Hippocampal formation (tissue), 2 donors: ENCODE results near the gene GRIN2A.

Experiments used
- DNase-seq, 2 donors: peaks; one replicate each; lab custom pipeline; 2025; lab: John Stamatoyannopoulos, UW

Gene GRIN2A

GRCh38 chr16:10033556-10033955 lies 148.7 kb downstream of the GRIN2A start:
- no peak for DNase-seq

- no peak for DNase-seq
Observed at GRCh38 chr16:10031955-10032354, 150.3 kb downstream of the GRIN2A start.

DNA sequence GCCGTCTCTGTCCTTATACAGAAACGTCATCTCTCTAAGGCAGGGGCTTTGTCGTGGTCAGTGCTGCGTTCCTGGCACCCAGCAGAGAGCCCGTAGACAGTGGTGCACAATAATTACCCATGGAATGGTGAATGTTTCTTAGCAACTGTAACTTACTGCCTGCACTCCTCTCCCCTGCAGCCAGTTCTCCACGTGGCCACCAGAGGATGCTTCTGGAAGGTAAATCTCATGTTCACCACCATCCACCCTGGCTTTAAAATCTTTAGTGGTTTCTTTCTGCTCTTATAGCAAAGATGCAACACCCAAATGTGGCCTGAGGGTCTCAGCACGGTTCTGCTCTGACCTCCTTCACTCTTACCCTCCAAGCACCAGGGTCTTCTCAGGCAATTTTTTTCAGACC lies 150.8 kb downstream of the GRIN2A start:
- no peak for DNase-seq

- no peak for DNase-seq
Observed at GRCh38 chr16:10028644-10029043, 153.6 kb downstream of the GRIN2A start.

DNA sequence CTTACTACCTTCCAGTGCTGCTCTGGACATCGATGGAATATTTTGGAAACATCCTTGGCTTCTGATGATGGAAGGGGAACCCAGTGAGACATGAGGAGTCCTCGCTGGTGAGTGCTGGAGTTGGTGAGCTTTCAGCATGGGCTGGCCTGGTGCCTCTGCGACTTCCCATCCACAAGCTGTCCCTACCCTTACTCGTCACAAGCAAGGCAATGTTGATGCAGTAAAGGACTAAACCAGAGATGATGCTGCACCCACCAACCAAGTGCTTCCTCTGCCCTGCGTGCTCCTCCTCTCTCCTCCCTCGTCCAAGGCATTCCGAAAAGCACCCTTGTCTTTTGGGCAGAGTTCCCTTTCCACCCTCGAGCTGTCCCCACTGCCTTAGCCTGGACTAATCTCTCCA lies 154.7 kb downstream of the GRIN2A start:
- no peak for DNase-seq

DNA sequence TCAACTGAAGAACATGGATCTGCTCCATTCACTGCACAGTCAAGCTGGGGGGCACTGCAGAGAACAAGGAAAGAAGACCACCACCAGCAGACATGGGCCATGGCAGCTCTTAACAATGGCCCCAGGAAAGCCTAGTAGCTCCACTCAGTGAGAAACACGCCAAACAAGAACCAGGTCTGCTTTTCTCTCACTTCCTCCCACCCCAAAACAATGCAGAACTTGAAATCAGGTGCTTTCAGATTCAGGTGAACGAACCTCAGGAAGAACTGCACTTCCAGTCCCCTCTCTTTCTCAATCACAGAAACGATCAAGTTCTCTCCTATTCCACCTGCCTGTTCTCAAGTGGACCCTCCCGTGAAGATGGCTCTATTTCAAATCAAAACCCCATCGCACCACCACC lies 155.6 kb downstream of the GRIN2A start:
- no peak for DNase-seq

DNA sequence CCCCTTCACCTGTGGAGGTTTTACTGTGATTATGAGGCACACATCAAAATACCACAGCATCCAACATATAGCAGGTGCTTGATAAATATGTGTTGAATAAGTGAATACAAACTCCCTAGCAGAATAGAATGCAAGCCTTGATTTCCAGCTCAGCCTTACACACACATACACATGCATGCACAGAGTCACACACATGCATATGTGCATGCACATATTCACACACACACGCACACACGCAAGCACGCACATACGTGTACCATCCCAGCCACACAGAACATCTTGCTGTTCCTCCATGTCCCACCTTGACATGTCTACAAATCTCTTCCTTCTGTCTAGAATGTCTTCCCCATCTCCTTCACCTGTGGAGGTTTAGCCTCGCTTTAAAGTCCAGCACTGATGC lies 160.1 kb downstream of the GRIN2A start:
- DNase-seq: no peak

DNA sequence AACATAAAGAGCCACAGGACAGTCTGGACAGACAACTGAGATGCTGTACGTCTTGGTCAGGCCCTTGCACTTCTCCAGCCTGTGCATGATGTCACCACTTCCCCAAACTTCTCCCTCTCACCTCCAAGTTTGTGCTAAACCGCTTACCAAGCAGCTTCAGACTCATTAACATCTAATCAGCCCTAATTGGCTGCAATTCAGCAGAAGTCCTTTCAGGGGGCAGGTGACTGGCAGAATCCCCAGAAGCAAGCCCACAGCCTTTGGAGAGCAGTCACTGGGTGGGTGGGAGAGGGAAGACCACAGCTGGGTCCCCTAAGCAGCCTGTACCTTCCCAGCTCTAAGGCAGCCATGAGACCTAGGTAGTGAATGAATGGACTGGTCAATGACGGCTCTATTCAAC lies 161.4 kb downstream of the GRIN2A start:
- no peak for DNase-seq

DNA sequence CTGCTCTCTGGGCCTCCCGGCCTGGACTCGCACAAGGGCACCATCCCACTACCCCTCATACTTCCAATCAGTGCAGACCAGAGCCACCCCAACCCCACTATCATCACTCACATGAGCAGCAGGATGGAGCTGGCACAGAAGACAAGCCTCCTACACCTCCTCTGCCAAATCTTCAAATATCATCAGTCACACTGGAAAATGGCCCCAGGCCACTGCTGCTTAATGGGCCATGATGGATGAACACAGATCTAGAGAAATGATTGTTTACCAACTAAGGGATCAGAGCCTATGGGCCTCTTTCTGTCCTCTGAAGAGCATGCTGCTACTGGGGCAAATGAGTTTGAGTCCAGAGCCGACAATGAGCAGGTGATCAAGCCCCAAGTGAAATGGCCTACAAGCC lies 165.5 kb downstream of the GRIN2A start:
- no peak for DNase-seq

DNA sequence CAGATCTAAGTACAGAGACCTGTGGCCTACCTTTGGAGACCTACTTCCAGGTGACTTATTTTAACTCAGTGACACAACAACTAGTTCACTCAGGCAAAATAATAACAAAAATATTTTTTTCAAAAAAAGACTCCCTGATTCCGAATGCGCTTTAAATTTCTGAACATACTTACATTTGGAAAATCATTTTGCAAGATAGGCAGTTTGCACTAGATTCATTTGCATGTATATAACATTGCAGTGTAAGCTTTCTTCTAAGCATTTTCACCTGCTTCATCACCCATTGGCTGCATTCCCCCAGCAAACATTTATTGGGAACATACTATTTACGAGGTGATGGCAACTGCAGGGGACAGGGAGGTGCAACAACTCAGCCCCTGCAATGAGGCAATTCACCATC lies 166.8 kb downstream of the GRIN2A start:
- no peak for DNase-seq

DNA sequence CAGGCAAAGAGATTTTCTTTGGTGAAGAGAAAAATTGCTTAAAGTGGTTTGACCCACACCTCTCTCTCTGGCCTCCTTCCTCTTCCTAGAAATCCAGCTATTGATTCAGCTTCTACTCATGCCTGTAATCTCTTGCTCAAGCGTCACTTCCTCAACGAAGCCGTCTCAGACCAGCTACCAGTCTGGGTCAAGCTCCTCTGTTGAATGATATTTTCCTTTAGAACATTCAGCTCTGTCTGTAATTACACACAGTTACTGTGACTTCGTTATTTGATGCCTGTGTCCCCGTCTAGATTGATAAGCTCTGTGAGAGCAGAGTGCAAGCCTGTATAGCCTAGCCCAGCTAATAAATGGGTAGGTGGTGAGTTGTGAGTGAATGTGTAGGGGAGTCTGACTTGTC lies 168.5 kb downstream of the GRIN2A start:
- no peak for DNase-seq

- DNase-seq: peak in 1 of 2 donors; percentile 54
Observed at GRCh38 chr16:10013364-10013763, 168.9 kb downstream of the GRIN2A start.

DNA sequence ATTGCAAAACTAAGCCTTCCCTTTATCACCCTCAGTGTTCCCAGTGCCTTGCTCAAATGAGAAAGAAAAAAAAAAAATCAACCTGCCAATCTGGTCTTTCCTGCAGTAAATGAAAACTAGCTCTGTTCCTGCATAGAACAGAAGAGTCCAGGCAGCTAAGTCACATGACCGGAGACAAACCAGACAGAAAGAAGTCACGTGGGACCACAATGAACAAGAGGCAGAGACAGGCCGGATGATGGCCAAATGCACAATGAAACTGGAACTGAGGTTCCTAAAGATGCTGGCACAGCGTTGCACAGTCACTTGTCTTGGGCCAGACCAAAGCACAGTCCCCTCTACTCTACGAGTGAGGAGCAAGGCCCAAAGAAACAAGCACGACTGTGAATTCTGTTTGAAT lies 172.5 kb downstream of the GRIN2A start:
- peak; percentile 30 to 70 for DNase-seq

GRCh38 chr16:10003486-10003885 lies 178.7 kb downstream of the GRIN2A start:
- DNase-seq: peak in 1 of 2 donors; percentile 33

- DNase-seq: no peak
Observed at GRCh38 chr16:10001258-10001775, 180.9 kb downstream of the GRIN2A start.

- DNase-seq: no peak
Observed at GRCh38 chr16:9996221-9996620, 186.0 kb downstream of the GRIN2A start.

DNA sequence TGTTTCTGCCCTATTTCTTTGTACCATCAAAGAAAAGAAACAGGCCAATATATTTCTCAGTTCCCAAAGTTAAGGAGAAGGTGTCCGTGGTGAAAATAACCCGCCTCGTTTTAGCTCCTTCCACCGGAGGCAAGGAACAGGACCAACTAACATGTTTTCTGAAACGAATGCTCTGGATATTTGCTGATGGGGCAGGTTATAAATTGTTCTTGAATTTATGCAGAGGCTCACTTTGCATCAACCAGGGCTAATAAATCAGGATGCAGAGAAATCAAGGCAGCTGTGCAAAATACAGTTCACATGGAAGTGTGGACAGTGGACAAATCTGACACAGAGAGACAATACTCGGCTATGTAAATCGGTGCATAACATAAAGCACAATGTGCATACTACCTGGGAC lies 189.8 kb downstream of the GRIN2A start:
- no peak for DNase-seq

DNA sequence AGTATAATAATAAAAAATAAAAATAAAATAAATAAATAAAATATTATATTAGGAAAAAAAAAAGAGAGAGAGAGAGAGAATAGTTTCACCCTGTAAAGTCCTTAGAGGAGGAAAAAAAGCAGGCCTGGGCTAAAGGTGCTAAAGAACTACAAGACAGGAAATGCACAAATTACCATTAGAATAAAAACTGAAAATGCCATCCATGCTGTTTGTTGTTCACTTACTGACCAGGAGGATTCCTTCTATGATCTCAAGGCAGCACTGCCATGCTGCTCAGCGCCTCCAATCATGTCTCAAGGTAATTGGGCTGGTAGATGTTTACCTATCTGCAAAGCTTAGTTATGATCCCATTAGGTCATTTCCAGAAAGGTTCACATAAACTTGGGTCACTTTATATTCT lies 201.2 kb downstream of the GRIN2A start:
- DNase-seq: no peak

- no peak for DNase-seq
Observed at GRCh38 chr16:9978160-9978725, 204.0 kb downstream of the GRIN2A start.

- DNase-seq: peak in 1 of 2 donors; percentile 46
Observed at GRCh38 chr16:9977333-9977897, 204.8 kb downstream of the GRIN2A start.

GRCh38 chr16:9976601-9977000 lies 205.6 kb downstream of the GRIN2A start:
- DNase-seq: peak; percentile 72 to 83

- no peak for DNase-seq
Observed at GRCh38 chr16:9971907-9972306, 210.3 kb downstream of the GRIN2A start.

GRCh38 chr16:9970796-9971195 lies 211.4 kb downstream of the GRIN2A start:
- DNase-seq: peak in 1 of 2 donors; percentile 66

DNA sequence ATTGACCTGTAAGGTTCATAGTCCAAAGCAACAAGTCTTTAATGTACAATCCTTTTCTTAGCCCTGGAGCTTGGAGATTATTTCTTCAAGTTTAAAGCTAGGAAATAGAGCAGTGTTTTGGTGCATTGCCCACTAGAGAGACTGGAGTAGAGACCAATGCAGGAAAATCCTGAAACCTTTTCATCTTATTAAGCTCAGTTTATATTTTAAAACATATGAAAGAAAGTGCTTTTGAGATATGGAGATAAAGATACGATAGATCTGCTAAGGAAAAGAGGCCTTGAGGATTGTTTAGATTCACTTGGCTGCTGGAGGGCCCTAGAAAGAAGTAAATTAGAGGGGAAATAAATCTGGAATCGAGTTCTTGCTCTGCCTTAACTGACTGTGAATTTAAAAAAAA lies 212.0 kb downstream of the GRIN2A start:
- DNase-seq: no peak
